ELR (cell line): Measurements from ENCODE around the gene PRF1.
A peak's percentile ranks its signal among the peaks of the same experiment; 100 is the strongest.

Experiments used
- DNase-seq: peaks from one replicate; pipeline ENCODE4 v3.0.0-alpha.2; 2015; ENCODE audit warnings: low read depth

The PRF1 gene

DNA sequence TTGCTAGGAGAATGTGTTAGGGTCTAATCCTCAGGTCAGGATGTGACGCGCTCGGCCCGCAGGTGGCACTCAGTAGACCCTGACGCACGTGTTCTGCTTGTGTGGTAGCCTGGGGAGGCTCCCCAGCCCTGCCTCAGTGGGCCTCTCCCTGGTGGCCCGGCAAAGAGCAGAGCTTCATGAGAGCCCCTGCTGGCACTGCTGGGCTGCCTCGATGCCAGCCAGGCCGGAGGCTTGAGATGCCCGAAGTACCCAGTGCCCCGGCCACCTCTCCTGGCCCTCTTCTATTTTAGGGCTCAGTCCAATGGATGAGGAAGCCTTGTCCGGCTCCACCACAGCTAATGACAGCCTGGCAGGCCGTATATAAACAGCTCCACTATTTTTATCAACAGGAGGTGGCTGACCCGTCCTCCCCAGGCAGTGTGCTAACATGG is 42.0 kb downstream of the PRF1 start:
- DNase-seq = no peak

DNA sequence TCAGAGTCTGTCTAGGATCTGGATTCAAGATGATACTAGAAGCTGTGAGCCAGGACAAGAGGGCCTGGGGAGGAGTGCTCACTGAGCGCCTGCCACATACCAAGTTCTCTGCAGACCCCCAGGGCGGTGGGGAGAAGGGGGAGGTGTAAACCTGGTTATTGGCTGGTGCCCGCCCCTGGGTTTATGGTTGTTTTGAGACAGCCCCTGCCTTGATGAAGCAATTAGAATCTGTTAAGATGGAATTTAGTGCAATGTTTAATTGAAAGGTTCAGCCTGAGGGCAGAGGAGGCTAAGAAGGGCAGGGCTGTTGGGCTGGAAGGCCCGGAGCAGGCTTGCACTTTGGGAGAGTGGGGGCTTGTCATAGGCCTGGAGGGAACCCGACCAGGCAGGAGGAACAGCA is 42.7 kb downstream of the PRF1 start:
- DNase-seq = no peak

DNA sequence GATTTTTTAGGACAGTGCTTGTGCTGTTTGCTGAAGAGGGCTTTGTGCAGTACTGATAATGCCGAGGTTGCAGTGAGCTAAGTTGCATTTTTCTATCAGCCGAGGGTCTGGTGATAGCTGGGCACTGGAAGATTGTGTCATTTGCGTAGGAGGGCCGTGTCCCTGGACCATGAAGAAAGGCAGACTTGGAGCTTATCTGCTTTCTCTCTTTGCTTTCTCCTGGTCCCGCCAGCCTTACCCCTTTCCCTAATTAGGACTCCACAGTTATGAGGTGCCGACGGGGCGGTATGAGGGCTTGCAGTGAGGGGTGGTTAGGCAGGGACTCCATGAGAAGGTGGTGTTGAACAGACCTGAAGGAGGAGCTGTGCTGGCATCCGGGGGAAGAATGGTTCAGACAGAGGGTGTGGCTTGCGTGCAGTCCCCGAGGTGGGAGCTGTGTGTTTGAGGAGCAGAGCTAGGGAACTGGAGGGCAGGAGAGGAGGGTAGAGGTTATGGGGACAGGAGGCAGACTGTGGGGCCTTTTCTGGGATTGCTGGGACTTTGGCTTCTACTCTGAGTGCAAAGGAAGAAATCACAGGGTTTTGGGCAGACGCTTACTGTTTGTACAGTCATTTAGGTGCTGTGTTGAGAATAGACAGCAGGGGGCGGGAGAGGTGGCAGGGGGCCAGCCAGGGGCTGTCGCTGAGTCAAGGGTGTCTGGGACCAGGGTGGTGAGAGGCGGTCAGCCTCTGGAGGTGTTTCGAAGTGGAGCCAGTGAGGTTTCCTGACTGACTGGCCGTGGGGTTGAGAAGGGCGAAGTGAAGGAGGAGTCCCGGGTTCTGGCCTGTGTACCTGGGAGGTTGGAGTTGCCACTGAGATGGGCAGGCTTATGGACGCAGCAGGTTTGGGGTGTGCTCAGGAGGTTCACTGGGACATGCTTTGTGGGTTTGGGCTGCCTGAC is 43.4 kb downstream of the PRF1 start:
- peak; percentile 63 for DNase-seq

DNA sequence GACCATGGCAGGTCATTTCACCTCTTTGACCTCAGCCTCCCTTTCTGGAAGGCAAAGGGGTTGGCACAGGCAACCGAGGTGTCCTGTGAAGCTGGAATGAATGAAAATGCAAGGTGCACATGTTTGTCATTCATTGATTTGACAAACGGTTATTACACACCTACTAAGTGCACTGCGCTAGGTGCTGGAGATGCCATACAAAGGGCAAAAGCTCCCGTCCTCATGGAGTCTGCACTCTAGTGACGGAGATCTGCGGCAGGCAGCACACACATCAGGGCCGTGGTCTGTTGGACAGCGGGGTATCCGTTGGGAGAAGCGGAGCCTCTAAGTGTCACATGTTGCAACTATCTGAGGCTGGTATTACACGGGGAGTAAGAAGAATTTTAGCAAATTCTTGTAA is 44.2 kb downstream of the PRF1 start:
- DNase-seq = no peak

DNA sequence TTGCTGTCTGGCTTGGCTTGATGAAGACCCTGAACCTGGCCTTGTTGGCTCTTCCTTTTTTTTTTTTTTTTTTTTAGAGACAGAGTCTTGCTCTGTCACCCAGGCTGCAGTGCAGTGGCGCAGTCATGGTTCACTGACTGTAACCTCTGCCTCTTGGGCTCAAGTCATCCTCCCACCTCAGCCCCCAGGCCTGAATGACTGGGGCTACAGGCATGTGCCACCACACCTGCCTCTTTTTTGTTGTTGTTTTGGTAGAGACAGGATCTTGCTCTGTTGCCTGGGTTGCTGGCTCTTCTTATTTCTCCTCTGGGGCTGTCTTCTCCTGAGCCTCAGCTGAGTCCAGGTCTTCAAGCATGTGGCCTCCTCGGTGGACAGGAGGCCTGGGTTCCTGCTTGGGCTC is 44.7 kb downstream of the PRF1 start:
- no peak for DNase-seq

DNA sequence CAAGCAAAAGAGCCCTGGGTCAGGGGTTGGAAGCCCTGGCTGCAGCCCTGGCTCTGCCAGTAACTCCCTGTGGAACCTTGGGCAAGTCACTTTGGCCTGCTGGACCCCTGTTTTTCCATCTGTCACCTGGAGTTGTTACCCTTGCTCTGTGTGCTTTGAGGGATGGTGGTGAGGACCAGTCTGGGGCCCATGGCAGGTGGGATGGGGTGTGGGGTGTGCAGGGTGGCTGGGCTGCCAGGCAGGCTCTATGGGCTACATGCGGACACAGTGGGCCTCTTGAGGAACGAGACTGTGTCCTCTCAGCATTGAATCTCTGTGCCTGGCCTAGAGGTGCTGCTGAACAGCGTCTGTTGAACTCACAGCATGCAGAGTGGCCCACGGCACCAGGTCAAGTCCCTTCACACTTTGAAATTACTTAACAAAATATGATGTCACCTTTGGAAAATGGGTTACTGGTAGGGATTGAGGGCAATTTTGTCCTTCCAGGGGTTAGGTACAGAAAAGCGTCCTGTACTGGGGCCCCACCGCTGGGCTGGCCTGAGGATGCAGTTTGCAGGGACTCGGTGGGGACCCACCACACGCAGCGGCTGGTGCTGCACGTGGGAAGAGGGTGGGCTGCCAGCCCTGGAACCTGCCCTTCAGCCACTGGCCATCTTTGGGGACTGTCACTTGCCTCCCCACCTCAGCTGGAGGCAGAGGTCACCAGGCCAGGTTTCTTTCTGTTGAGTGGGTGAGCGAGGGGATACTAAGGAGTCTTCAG is 45.3 kb downstream of the PRF1 start:
- DNase-seq = no peak

DNA sequence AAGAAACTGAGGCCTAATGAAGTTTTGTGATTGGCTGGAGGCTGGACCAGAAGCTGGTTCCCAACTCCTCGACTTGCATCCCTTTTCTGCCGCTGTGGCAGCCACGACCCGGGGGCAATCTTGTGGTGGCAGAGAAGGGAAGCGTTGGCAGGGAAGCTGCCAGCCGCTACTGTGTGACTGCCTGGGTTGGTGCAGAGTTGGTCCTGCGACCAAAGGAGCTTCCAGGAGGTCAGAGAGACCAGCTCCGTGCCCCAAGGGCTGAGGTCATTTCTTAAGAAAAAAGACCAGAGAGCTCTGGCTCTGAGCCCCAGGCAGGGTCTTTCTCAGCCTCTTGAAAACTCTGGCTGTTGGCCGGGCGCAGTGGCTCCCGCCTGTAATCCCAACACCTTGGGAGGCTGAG is 47.2 kb downstream of the PRF1 start:
- no peak for DNase-seq

DNA sequence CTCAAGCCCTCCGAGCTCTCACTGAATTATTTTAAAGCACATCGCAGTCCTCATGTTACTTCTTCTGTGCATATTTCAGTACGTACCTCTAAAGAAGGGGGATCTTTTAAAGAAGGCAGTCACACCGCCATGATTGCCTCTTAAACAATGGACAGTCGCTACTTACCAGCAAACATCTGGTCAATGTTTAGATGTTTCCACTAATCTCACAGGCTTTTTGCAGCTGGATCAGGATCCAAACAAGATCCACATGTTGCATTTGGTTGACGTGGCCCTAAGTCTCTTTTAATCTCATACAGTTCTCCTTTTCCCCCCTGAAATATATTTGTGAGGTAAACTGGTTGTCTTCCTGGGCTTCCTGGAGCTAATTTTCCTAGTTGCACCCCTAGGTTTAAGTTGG is 50.0 kb downstream of the PRF1 start:
- no peak for DNase-seq

DNA sequence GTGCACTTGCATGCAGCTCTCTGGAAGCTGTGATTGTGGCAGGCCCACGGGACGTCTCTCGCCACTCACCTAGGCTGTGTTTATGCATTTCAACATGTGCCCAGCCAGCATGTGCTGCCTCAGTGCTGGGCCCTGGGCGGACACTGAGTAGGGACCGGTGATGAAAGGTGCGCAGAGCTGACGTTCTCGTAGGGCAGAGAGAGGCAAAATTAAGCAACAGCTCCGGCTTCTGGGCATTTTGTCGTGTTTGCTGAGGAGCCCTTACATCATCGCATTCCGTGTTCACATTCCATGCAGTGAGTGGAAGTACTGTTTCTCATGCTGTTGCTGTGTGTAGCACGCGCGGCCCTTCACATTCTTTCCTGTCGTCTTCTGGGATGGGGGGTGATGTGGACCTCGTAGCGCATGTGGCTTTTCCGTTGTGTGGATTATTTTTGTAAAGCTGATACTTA is 50.5 kb downstream of the PRF1 start:
- peak; percentile 76 for DNase-seq

DNA sequence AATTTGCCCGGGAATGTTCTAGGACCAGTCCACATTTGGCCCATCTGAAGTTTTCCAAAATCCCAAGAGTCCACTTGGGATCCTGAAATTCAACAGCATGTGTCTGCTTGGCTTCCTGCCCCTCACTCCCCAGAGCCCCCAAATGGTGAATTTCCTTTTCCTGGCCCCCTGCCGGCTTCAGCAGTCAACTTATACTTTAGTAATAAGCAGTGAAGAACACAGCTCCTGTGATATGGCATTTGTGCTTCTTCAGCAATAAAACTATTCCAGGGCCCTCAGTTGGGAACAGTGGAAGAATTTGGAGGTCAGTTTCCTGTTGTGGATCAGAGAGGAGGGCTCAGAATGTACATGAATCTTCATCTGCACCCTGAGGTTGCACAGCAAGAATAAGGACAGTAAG is 51.1 kb downstream of the PRF1 start:
- no peak for DNase-seq

DNA sequence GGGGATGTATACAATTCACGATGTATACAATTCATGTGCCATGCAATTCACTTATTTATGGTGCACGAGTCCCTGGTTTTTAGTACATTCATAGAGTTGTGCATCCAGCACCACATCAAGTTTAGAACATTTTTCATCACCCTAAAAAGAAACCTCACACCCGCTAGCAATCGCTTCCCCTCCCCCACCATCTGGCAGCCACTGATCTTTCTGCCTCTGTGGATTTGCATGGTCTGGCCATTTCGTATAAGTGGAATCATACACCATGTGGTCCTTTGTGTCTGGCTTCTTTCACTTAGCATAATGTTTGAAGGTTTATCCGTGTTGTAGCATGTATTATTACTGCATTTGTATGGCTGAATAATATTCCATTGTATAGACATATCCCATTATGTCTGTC is 52.1 kb downstream of the PRF1 start:
- no peak for DNase-seq

DNA sequence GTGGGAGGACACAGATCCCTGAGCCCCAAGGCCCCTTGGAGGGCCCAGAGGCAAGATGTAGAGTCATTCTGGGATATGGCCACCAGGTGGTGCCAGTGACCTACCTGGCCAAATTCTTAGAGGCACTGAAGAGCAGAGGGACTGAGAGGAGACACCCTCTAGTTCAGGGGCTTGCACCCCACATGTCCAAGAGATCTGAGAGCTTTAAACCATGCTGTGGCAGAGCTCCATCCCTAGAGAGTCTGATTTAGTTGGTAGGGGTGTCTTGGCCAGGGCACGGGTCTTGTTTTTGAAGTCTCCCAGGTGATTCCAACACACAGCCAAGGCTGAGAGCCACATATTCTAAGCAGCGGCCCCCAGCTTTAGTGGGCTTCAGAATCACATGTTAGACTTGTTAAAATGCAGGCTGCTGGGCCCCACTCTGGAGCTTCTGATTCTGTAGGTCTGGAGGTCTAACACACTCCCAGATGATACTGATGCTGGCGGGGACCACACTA is 52.5 kb downstream of the PRF1 start:
- DNase-seq = peak; percentile 64

DNA sequence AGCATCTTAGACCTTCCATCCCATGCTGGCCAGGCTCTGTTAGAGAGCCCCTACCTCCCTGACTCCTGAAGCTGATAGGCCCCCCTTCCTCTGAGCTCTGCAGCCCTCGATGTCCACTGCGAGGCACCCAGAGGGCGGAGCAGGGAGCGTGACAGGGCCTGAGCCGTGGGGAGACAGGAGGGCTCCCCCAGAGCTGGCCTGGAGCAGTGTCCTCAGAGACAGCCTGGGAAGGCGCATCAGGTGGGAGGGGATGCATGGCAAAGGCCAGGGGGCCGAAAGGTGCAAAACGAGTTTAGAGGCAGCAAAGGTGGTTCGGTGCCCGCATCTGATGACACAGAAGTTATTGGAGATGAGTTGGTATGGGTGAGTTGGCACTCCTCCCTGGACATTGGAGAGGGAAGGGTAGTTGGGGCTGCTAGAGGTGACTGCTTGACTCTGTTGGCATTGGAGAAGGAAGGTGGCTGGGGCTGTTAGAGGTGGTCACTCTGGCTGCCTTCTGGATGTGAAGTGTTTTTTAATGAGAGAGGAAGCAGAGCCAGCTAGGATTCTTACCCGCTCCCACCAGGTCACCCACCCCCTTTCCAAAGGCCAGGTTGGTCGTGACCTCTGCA is 53.1 kb downstream of the PRF1 start:
- no peak for DNase-seq
